Body of pancreas (tissue), 4 donors: ENCODE measurements around the gene KDM2B. TPM values are rescaled to one million over a fixed set of nuclear protein-coding genes. Genes with fewer than 3 reads are reported as not detected.
A peak's percentile ranks its signal among the peaks of the same experiment; 100 is the strongest.

ENCODE experiments used
- ATAC-seq: fragments of 150-250 bp; one replicate; pipeline ENCODE4 v1.9.1; 2016
- DNase-seq, 4 donors: peaks; one replicate each; pipeline ENCODE4 v3.0.0-alpha.2; 2019
- H3K27ac ChIP-seq, 4 donors: fragments of 200-600 bp; sonication (generic); 1 replicate in 3 of 4; 2 replicates in 1 of 4; pipeline versions ENCODE4 v1.5.1 to v1.6.1; 2016 to 2019; ENCODE audit warnings: mild to moderate bottlenecking in 1 of 4, mixed read lengths in 1 of 4, moderate library complexity in 1 of 4
- H3K27me3 ChIP-seq, 2 donors: fragments of 200-600 bp; sonication (generic); one replicate each; pipeline ENCODE4 v1.6.0; 2016; ENCODE audit warnings: mild to moderate bottlenecking in 1 of 2
- H3K36me3 ChIP-seq, 2 donors: fragments of 200-600 bp; sonication (generic); replicated peaks in 1 of 2; 2 replicates each; pipeline ENCODE4 v1.5.1; 2016; ENCODE audit warnings: low read depth in 2 of 2; ENCODE audit not compliant: insufficient read depth in 1 of 2
- H3K4me1 ChIP-seq: fragments of 200-600 bp; sonication (generic); one replicate; pipeline ENCODE4 v1.6.0; 2016
- H3K4me3 ChIP-seq, 2 donors: fragments of 200-600 bp; sonication (generic); 1 replicate in 1 of 2; 2 replicates in 1 of 2; pipeline ENCODE4 v1.5.1; 2016 to 2019
- H3K9me3 ChIP-seq, 3 donors: fragments of 200-600 bp; sonication (generic); 1 replicate in 2 of 3; 2 replicates in 1 of 3; pipeline ENCODE4 v1.5.1; 2016
- POLR2A ChIP-seq, 3 donors: fragments of 450-650 bp; IDR thresholded peaks; one replicate each; pipeline ENCODE4 v1.6.1; 2016; ENCODE audit warnings: antibody characterized with exemption in 3 of 3, mild to moderate bottlenecking in 2 of 3
- WGBS, 2 donors: methylation state at CpG; one replicate each; pipeline ENCODE4 v1.1.5; 2017; 5-methylcytosine and 5-hydroxymethylcytosine counted together
- intact Hi-C: fragments of 100-400 bp; cut with DNase I; formaldehyde crosslinking; loops from one replicate; pipeline ENCODE4 v1.15.1; 2023
- total RNA-seq, 2 donors: library from RNA; depleted of rRNA; stranded (reverse); fragments of >200 nt; gene quantifications; one replicate each; pipeline ENCODE4 v1.1.0, GENCODE V29; 2016
- TF ChIP-seq, protein P1 (sequence below), 7 experiments: fragments of 450-650 bp in 4 of 7; fragments of 200-600 bp in 3 of 7; sonication (generic) in 3 of 7; IDR thresholded peaks; one replicate each; pipeline ENCODE4 v1.5.1; 2016 to 2019; ENCODE audit warnings: antibody characterized with exemption in 7 of 7

Gene KDM2B
- total RNA-seq, 2 donors from 2014 or later: 17.8 to 26.5 TPM

- intact Hi-C loops: no loop called here
- H3K4me1 ChIP-seq: peaks cover 44% of the 10 kb centered on the region
- H3K27me3 ChIP-seq: no peaks in the 10 kb centered on the region
- DNase-seq (peak; percentile 25 to 63 (median 52)), ATAC-seq (peak; percentile 25)
- H3K4me3 ChIP-seq: no peak overlapping the region
- peak in 2 of 3 donors; percentile 42 to 53 for TF ChIP-seq POLR2A (IDR thresholded peaks at IDR 0.05)
- TF ChIP-seq, protein P1, sequence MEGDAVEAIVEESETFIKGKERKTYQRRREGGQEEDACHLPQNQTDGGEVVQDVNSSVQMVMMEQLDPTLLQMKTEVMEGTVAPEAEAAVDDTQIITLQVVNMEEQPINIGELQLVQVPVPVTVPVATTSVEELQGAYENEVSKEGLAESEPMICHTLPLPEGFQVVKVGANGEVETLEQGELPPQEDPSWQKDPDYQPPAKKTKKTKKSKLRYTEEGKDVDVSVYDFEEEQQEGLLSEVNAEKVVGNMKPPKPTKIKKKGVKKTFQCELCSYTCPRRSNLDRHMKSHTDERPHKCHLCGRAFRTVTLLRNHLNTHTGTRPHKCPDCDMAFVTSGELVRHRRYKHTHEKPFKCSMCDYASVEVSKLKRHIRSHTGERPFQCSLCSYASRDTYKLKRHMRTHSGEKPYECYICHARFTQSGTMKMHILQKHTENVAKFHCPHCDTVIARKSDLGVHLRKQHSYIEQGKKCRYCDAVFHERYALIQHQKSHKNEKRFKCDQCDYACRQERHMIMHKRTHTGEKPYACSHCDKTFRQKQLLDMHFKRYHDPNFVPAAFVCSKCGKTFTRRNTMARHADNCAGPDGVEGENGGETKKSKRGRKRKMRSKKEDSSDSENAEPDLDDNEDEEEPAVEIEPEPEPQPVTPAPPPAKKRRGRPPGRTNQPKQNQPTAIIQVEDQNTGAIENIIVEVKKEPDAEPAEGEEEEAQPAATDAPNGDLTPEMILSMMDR (IDR thresholded peaks at IDR 0.05): no peak
- H3K9me3 ChIP-seq: no peaks in the 10 kb centered on the region
- H3K36me3 ChIP-seq: no peaks in the 10 kb centered on the region
- peak overlapping the region; percentile 6 to 85 (median 49) for H3K27ac ChIP-seq
- 23 to 26% methylated on average over 17 of the region's 17 CpGs for WGBS, 2 donors
Measured at GRCh38 chr12:121581686-121582429, 1.0 kb upstream of the KDM2B start.

DNA sequence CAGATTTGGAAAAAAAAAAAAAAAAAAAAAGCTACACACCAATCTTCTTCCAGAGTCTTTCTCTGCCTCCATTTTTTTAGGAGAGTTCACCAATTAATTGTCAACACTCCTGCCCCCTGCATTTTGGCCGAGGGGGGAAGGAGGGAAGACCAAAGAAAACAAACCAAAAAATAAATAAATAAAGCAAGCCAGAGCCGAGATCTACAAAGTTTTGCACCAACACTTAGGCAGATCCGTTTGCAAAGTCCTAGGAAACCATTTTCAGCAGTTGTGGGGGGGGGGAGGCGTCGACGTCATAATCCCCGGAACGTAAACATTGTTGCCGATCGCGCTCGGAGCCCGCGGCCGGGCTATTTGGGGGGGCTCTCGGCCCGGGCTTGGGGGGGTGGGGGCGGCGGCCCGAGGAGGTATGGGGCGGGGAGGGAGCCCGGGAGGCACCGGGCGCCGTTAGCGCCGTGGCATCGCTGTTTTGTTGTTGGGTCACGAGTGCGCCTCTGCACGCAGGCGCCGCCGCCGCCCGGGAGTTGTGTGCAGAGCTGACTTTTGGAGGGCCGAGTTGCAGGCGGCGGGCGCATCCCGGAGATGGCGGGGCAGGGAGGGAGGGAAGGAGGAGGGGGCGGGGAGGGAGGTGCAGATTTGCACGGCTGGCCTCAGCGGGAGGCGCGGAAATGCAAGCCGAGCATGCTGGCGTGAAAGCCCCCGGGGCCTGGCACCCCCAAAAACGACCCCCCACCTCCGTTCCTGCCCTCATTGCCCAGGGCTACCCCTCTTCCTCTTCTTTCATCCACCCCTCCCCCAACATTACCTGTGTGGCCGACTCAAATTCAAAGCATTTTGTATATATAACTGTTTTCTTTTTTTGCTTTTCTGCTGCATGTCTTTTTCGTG is 598 bp downstream of the KDM2B start:
- intact Hi-C loops: loop anchor here (10.0 kb wide), 1 partner anchor 45 kb away; the partner anchor contains the start of gene ORAI1
- H3K27me3 ChIP-seq: no peaks in the 10 kb centered on the region
- H3K36me3 ChIP-seq: no peaks in the 10 kb centered on the region
- DNase-seq (peak; percentile 73 to 85 (median 78)), ATAC-seq (peak; percentile 75)
- peak overlapping the region; percentile 49 to 61 for H3K4me3 ChIP-seq
- H3K9me3 ChIP-seq: no peaks in the 10 kb centered on the region
- H3K4me1 ChIP-seq: peaks cover 44% of the 10 kb centered on the region
- peak overlapping the region; percentile 46 to 85 (median 74) for H3K27ac ChIP-seq
- 0 to 1% methylated on average over 17 to 41 of the region's 54 CpGs for WGBS, 2 donors
- TF ChIP-seq POLR2A (IDR thresholded peaks at IDR 0.05): peak in 2 of 3 donors; percentile 11 to 20
- TF ChIP-seq, protein P1 (IDR thresholded peaks at IDR 0.05): no peak

DNA sequence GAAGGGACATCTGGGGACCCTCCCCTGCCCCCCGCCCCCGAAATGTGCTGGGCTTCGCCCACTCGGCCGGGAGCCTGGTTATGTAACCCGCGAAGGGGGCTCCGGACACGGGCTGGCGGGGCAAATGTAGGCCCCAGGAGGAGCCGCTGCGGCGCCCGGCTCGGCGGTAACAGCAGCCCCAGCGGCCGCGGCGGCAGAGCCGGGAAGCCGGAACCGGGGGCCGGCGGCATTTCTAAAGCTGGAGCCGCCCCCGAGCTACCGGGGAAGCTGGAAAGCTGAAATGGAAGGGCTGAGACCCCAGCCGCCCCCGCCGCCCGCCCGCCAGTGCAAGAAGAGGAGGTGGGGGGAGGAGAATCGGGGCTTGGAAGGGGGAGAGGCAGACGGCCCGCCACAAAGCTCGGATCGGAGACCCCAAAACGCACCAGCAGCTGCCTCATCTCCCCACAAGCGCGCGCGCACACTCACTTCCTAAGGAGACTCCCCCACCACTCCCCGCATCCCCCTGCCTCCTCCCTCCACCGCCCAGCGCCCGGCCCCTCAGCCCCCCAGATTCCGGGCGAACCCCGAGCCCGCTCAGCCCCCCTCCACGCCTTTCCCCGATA is 1.5 kb downstream of the KDM2B start:
- TF ChIP-seq POLR2A (IDR thresholded peaks at IDR 0.05): peak in 2 of 3 donors; percentile 35 to 43
- TF ChIP-seq, protein P1 (IDR thresholded peaks at IDR 0.05): no peak
- Histone ChIP-seq H3K27ac (peak overlapping the region in 3 of 4 donors; percentile 65 to 85 (median 67)), H3K9me3 (no peaks in the 10 kb centered on the region), H3K4me3 (peak overlapping the region; percentile 49 to 61), H3K36me3 (no peaks in the 10 kb centered on the region), H3K4me1 (peaks cover 44% of the 10 kb centered on the region), H3K27me3 (no peaks in the 10 kb centered on the region)
- ATAC-seq: peak; percentile 54
- DNase-seq: peak; percentile 32 to 55 (median 44)
- intact Hi-C loops: loop anchor here (10.0 kb wide), 1 partner anchor 46 kb away; the partner anchor contains the start of gene ORAI1
- WGBS, 2 donors: 0% methylated on average over 10 to 48 of the region's 53 CpGs

DNA sequence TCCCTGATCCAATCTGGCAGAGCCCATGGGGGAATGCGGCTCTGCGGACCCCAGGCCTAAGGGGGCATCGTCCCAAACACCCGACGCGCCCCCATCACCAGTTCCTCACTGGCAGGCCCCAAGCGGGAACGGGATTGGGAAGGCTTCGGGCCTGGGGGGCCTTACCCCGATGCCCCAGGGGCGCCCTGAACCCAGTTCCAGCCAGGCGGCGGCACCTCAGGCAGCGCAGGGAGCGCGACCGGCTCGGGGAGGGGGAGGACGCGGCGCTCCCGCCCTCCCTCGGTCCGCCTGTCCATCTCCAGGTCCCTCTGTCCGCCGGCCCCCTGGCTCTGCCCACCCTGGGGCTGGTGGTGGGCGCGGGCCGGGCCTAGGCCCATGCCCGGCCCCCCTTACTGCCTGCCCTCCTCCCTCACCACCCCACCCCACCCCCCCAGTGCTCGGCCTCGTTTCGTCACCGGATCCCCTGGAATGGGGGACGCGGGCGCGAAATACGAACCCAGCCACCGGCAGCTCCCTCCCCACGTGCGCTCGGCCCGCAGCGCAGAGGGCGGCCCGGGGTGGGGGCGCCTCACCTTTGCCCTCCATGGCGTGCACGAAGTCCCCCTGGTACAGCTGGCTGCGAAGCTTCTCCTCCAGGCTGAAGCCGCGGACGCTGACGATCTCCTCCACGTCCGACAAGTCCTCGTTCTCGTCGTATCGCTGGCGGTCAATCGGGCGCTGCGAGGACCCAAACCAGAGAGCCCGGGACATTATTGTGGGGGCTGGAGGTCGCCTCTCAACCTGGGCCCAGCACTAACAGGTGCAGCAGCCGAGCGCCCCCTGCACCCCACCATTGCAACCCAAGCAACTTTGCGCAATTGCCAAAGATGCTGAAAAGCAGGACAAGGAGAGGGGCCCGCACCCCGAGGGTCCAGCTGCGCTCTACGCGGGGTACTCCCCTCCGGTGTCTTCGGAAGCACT is 2.3 kb downstream of the KDM2B start:
- Histone ChIP-seq H3K4me3 (peak overlapping the region; percentile 49 to 61), H3K4me1 (peaks cover 44% of the 10 kb centered on the region), H3K9me3 (no peaks in the 10 kb centered on the region), H3K36me3 (no peaks in the 10 kb centered on the region), H3K27me3 (no peaks in the 10 kb centered on the region), H3K27ac (peak overlapping the region in 3 of 4 donors; percentile 65 to 85 (median 67))
- intact Hi-C loops: loop anchor here (10.0 kb wide), 1 partner anchor 46 kb away; the partner anchor contains the start of gene ORAI1
- DNase-seq (peak in 3 of 4 donors; percentile 24 to 26 (median 25)), ATAC-seq (no peak)
- TF ChIP-seq POLR2A (IDR thresholded peaks at IDR 0.05): no peak
- TF ChIP-seq, protein P1 (IDR thresholded peaks at IDR 0.05): peak in 1 of 7 experiments; percentile 7
- WGBS, 2 donors: 32 to 39% methylated on average over 12 to 42 of the region's 77 CpGs
